ENCODE results near the gene IL18BP.

IL18BP gene

GRCh38 chr11:72045849-72046248, 47.1 kb downstream of the IL18BP start:
- no peak for DNase-seq (ENCODE audit: low read depth in 2 of 2)

- DNase-seq (ENCODE audit: low read depth in 2 of 2): no peak
Observed at GRCh38 chr11:72048766-72049460, 50.2 kb downstream of the IL18BP start.
